Endometrial microvascular endothelial cells (primary cell): Measurements from ENCODE around the gene ZFR2. TPM values are rescaled to one million over a fixed set of nuclear protein-coding genes. Genes with fewer than 3 reads are reported as not detected.
"Not testable (repeated sequence)": the region's sequence is repeated elsewhere in the genome, so short reads cannot be mapped to it uniquely, and the experiment has no call there.

ENCODE experiments used
- in situ Hi-C: cut with HindIII; loops from 2 replicates; pipeline ENCODE4 v1.10.0; 2017; ENCODE audit warnings: low sequenced_read_pairs, low pct_unique_long_range_greater_than_20kb; ENCODE audit errors: inconsistent ontology term
- total RNA-seq: library from RNA; depleted of rRNA; stranded (reverse); fragments of >200 nt; gene quantifications from one replicate; pipeline ENCODE4 v1.2.3, GENCODE V29; 2015; ENCODE audit errors: inconsistent ontology term

Gene ZFR2
- total RNA-seq, 1 donor from 2014 or later: not detected

- in situ Hi-C loops: not testable (repeated sequence)
Observed at GRCh38 chr19:3765757-3766156, 103.1 kb downstream of the ZFR2 start.

GRCh38 chr19:3765121-3765520 lies 103.7 kb downstream of the ZFR2 start:
- in situ Hi-C loops: no loop called here

- in situ Hi-C loops: no loop called here
Observed at GRCh38 chr19:3762501-3763459, 106.1 kb downstream of the ZFR2 start, which contains the start of gene MRPL54. Gene MRPL54, plus strand, starts transcription at chr19:3762682. Its CDS starts 19 bp downstream, at chr19:3762701.

GRCh38 chr19:3762130-3762473 lies 106.7 kb downstream of the ZFR2 start:
- in situ Hi-C loops: no loop called here

GRCh38 chr19:3761382-3762129 lies 107.3 kb downstream of the ZFR2 start, which contains the start of gene APBA3:
Gene APBA3, minus strand, starts transcription at chr19:3761692. Its CDS starts 1,428 bp downstream, at chr19:3760264.
- in situ Hi-C loops: no loop called here

- in situ Hi-C loops: no loop called here
Observed at GRCh38 chr19:3760871-3761361, 107.9 kb downstream of the ZFR2 start.

- in situ Hi-C loops: no loop called here
Observed at GRCh38 chr19:3759482-3760254, 109.2 kb downstream of the ZFR2 start.

GRCh38 chr19:3758297-3758696 lies 110.5 kb downstream of the ZFR2 start:
- in situ Hi-C loops: not testable (repeated sequence)

- in situ Hi-C loops: not testable (repeated sequence)
Observed at GRCh38 chr19:3757705-3758104, 111.1 kb downstream of the ZFR2 start.

Other genes starting within 250 kb of the ZFR2 start
- gene CACTIN, start 242.2 kb downstream of the ZFR2 start, total RNA-seq: 46.6 TPM
- 38.0 TPM for gene PIP5K1C, start 168.6 kb downstream of the ZFR2 start, total RNA-seq
- not detected for gene TJP3, start 160.7 kb downstream of the ZFR2 start, total RNA-seq
- gene APBA3, start 107.3 kb downstream of the ZFR2 start, total RNA-seq: 46.8 TPM
- 88.7 TPM for gene MRPL54, start 106.4 kb downstream of the ZFR2 start, total RNA-seq
- gene RAX2, start 96.8 kb downstream of the ZFR2 start, total RNA-seq: not detected
- gene MATK, start 82.7 kb downstream of the ZFR2 start, total RNA-seq: not detected
- gene ATCAY, start 11.6 kb upstream of the ZFR2 start, total RNA-seq: not detected
- not detected for gene NMRK2, start 64.0 kb upstream of the ZFR2 start, total RNA-seq
- 127 TPM for gene DAPK3, start 102.1 kb upstream of the ZFR2 start, total RNA-seq
- 2,011 TPM for gene EEF2, start 116.4 kb upstream of the ZFR2 start, total RNA-seq
- 39.8 TPM for gene PIAS4, start 138.7 kb upstream of the ZFR2 start, total RNA-seq
- gene ZBTB7A, start 197.9 kb upstream of the ZFR2 start, total RNA-seq: 28.1 TPM